Keratinocyte (primary cell): ENCODE data around the gene PMEPA1. TPM values are rescaled to one million over a fixed set of nuclear protein-coding genes. Genes with fewer than 3 reads are reported as not detected.

Source experiments
- DNase-seq: peaks from one replicate; pipeline ENCODE4 v3.0.0-alpha.2; 2011; ENCODE audit warnings: low read depth, missing footprints, low spot score
- FAIRE-seq: peaks from 2 replicates; lab custom pipeline; 2011; peaks lifted over from hg19 to GRCh38; lab: Jason Lieb, UNC
- H2AFZ ChIP-seq: 2 replicates; pipeline ENCODE4 v1.6.0; 2012; ENCODE audit warnings: low read length, control low read depth, inconsistent platforms; ENCODE audit not compliant: control insufficient read depth
- H3K27ac ChIP-seq: 2 replicates; pipeline ENCODE4 v1.5.1; 2011; ENCODE audit warnings: low read length; ENCODE audit not compliant: control insufficient read depth, insufficient read depth
- H3K27me3 ChIP-seq: 3 replicates; pipeline ENCODE4 v1.6.0; 2011; ENCODE audit warnings: low read length; ENCODE audit not compliant: control insufficient read depth, insufficient read depth; ENCODE audit errors: extremely low read depth
- H3K36me3 ChIP-seq, 2 experiments: 2 replicates in 1 of 2; 3 replicates in 1 of 2; pipeline ENCODE4 v1.5.1; 2011; ENCODE audit warnings: low read length in 2 of 2, mild to moderate bottlenecking in 1 of 2; ENCODE audit not compliant: control insufficient read depth in 2 of 2, insufficient read depth in 2 of 2; ENCODE audit errors: extremely low read depth in 1 of 2
- H3K4me1 ChIP-seq: 3 replicates; pipeline ENCODE4 v1.5.1; 2011; ENCODE audit warnings: low read length; ENCODE audit not compliant: control insufficient read depth, insufficient read depth; ENCODE audit errors: extremely low read depth
- H3K4me2 ChIP-seq: 3 replicates; pipeline ENCODE4 v1.6.0; 2011; ENCODE audit warnings: low read depth, low read length; ENCODE audit not compliant: control insufficient read depth, insufficient read depth; ENCODE audit errors: extremely low read depth
- H3K4me3 ChIP-seq, 3 experiments: fragments of 200-600 bp in 1 of 3; sonication (generic) in 1 of 3; 2 replicates in 2 of 3; 3 replicates in 1 of 3; pipeline ENCODE4 v1.5.1; 2011 to 2016; ENCODE audit warnings: low read length in 3 of 3, mild to moderate bottlenecking in 3 of 3, control low read depth in 2 of 3, inconsistent platforms in 1 of 3, low read depth in 1 of 3, mixed read lengths in 1 of 3, mixed run types in 1 of 3, moderate library complexity in 1 of 3; ENCODE audit not compliant: control insufficient read depth in 2 of 3, insufficient read depth in 2 of 3; ENCODE audit errors: extremely low read depth in 1 of 3
- H3K79me2 ChIP-seq: 2 replicates; pipeline ENCODE4 v1.6.0; 2012; ENCODE audit warnings: low read length; ENCODE audit not compliant: control insufficient read depth, insufficient read depth
- H3K9ac ChIP-seq: 3 replicates; pipeline ENCODE4 v1.6.0; 2011; ENCODE audit warnings: low read length; ENCODE audit not compliant: control insufficient read depth, insufficient read depth; ENCODE audit errors: extremely low read depth
- H3K9me1 ChIP-seq: 3 replicates; pipeline ENCODE4 v1.6.0; 2011; ENCODE audit warnings: low read length; ENCODE audit not compliant: control insufficient read depth, insufficient read depth; ENCODE audit errors: extremely low read depth
- H3K9me3 ChIP-seq: 2 replicates; pipeline ENCODE4 v1.5.1; 2012; ENCODE audit warnings: low read depth, low read length; ENCODE audit not compliant: control insufficient read depth
- H4K20me1 ChIP-seq: 3 replicates; pipeline ENCODE4 v1.6.0; 2011; ENCODE audit warnings: low read length; ENCODE audit not compliant: control insufficient read depth, insufficient read depth; ENCODE audit errors: extremely low read depth
- EZH2 ChIP-seq: IDR thresholded peaks from one replicate; pipeline ENCODE4 v1.6.1; 2012; ENCODE audit warnings: inconsistent platforms, mild to moderate bottlenecking, low read length, moderate library complexity
- dilution Hi-C: fragments of 300-500 bp; cut with MboI; formaldehyde crosslinking; loops from one replicate; pipeline ENCODE4 v1.7.0; 2020; ENCODE audit warnings: low sequenced_read_pairs; ENCODE audit not compliant: extremely low pct_ligation_motif_present
- polyA plus RNA-seq, 5 experiments: library from polyadenylated mRNA; depleted of rRNA in 3 of 5; stranded (reverse) in 3 of 5; stranded (forward) in 1 of 5; unstranded in 1 of 5; fragments of >200 nt; gene quantifications; 1 replicate in 1 of 5; 2 replicates in 3 of 5; 3 replicates in 1 of 5; pipeline versions ENCODE4 v1.2.1 to v1.2.3, GENCODE V29; 2011 to 2012; ENCODE audit warnings: missing spikeins in 2 of 5, low read depth in 1 of 5, low replicate concordance in 1 of 5
- TF ChIP-seq, protein P1 (sequence below), 3 experiments: IDR thresholded peaks in 1 of 3; conservative IDR thresholded peaks in 1 of 3; optimal IDR thresholded peaks in 1 of 3; 2 replicates in 2 of 3; 3 replicates in 1 of 3; pipeline versions ENCODE3 to v1.5.1; 2011; ENCODE audit warnings: low read length in 3 of 3, mild to moderate bottlenecking in 3 of 3, moderate library complexity in 2 of 3, control low read depth in 1 of 3, inconsistent platforms in 1 of 3; ENCODE audit not compliant: insufficient read depth in 2 of 3; ENCODE audit errors: extremely low read depth in 1 of 3

PMEPA1 gene
- polyA plus RNA-seq, 1 donor (not counting 4 experiments of a cell fraction or from before 2014, with no cell fraction given): 29.0 TPM

DNA sequence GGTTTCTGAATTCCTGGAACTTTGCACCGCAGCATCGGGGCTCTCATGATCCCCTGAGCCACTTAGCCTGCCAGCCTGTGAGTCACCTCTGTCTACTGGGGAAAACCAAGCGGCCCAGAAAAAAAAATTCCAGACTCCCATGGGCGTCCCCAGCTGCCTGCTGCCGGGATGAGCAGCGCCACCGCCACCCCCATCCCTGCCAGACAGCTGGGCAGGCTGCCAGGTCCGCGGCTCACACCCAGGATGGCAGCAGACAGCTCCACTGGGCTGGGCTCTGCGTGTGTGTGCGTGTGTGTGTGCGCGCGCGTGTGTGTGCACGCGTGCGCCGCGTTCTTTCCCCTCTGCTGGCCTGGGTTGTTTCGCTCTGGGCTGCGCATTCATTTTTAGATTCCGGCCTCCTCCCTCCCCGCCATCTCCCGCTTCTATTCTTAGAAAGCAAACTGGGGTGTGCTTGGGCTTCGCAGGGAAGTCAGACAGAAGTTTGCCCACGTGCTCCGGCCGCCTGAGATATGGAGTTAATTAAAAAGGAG lies 38.9 kb upstream of the PMEPA1 start:
- Histone ChIP-seq H3K9ac (peak overlapping the region; percentile 48), H3K27ac (no peak overlapping the region), H4K20me1 (no peaks in the 10 kb centered on the region), H3K9me3 (no peaks in the 10 kb centered on the region), H3K9me1 (no peaks in the 10 kb centered on the region), H3K4me2 (peak overlapping the region; percentile 49), H3K36me3 (no peaks in the 10 kb centered on the region), H3K79me2 (no peaks in the 10 kb centered on the region), H3K4me3 (peak overlapping the region; percentile 4 to 40 (median 30)), H3K27me3 (peaks cover 18% of the 10 kb centered on the region), H2AFZ (peak overlapping the region; percentile 74), H3K4me1 (peaks cover 16% of the 10 kb centered on the region)
- DNase-seq (peak; percentile 88), FAIRE-seq (peak; percentile 52)
- TF ChIP-seq, protein P1, sequence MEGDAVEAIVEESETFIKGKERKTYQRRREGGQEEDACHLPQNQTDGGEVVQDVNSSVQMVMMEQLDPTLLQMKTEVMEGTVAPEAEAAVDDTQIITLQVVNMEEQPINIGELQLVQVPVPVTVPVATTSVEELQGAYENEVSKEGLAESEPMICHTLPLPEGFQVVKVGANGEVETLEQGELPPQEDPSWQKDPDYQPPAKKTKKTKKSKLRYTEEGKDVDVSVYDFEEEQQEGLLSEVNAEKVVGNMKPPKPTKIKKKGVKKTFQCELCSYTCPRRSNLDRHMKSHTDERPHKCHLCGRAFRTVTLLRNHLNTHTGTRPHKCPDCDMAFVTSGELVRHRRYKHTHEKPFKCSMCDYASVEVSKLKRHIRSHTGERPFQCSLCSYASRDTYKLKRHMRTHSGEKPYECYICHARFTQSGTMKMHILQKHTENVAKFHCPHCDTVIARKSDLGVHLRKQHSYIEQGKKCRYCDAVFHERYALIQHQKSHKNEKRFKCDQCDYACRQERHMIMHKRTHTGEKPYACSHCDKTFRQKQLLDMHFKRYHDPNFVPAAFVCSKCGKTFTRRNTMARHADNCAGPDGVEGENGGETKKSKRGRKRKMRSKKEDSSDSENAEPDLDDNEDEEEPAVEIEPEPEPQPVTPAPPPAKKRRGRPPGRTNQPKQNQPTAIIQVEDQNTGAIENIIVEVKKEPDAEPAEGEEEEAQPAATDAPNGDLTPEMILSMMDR (optimal IDR thresholded peaks at IDR 0.05 in 1 of 3, IDR thresholded peaks at IDR 0.05 in 1 of 3, conservative IDR thresholded peaks at IDR 0.05 in 1 of 3; ENCODE audit: extremely low read depth in 1 of 3, insufficient read depth in 2 of 3, low read length in 3 of 3): peak in 1 of 3 experiments; percentile 20
- no peak for TF ChIP-seq EZH2
- dilution Hi-C loops: no loop called here

DNA sequence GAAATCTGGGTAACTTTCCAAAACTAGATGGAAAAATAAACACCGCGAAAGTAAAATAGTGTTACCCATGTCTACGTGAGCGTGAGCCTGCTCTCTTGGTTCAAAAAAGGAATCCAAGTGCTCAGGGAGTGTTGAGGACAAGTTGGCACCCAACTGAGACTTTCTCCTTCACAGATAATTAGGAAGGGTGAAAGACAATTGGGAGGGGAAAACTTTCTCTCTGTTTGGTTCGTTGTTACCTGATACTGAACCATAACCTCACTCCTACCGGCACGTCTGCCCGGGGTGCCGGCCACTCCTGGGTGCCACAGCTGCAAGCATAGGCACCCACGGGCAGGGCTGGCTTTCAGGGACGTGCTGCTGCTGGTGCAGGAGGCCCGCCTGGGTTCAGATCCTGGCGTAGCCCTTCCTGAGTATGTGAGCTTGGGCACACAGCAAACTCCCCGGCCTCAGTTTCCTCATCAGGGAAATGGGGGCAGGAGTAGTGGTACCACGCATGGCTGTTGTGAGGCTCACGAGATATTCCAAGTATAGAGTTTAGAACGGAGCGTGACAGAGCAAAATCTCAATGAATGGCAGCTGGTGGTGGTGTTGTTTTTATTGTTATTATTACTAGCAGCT lies 38.2 kb upstream of the PMEPA1 start:
- H3K4me3 ChIP-seq: peak overlapping the region in 1 of 3 experiments; percentile 15
- H3K79me2 ChIP-seq: no peaks in the 10 kb centered on the region
- TF ChIP-seq, protein P1 (optimal IDR thresholded peaks at IDR 0.05 in 1 of 3, IDR thresholded peaks at IDR 0.05 in 1 of 3, conservative IDR thresholded peaks at IDR 0.05 in 1 of 3; ENCODE audit: extremely low read depth in 1 of 3, insufficient read depth in 2 of 3, low read length in 3 of 3): no peak
- no peak for TF ChIP-seq EZH2
- no peaks in the 10 kb centered on the region for H3K9me1 ChIP-seq
- H4K20me1 ChIP-seq: no peaks in the 10 kb centered on the region
- H3K4me2 ChIP-seq: peak overlapping the region; percentile 49
- H3K9me3 ChIP-seq: no peaks in the 10 kb centered on the region
- FAIRE-seq (no peak), DNase-seq (no peak)
- H3K9ac ChIP-seq: peak overlapping the region; percentile 48
- no peaks in the 10 kb centered on the region for H3K36me3 ChIP-seq
- H2AFZ ChIP-seq: no peak overlapping the region
- peaks cover 16% of the 10 kb centered on the region for H3K4me1 ChIP-seq
- peak overlapping the region; percentile 10 for H3K27ac ChIP-seq
- H3K27me3 ChIP-seq: peaks cover 13% of the 10 kb centered on the region
- dilution Hi-C loops: no loop called here
